Esophagus muscularis mucosa (tissue), 4 donors: ENCODE data around the gene MICB.
"Not testable (repeated sequence)": the region's sequence is repeated elsewhere in the genome, so short reads cannot be mapped to it uniquely, and the experiment has no call there.

ENCODE experiments used
- CTCF ChIP-seq, 3 experiments: fragments of 200-600 bp in 2 of 3; fragments of 450-650 bp in 1 of 3; sonication (generic) in 2 of 3; IDR thresholded peaks; one replicate each; pipeline ENCODE4 v1.5.1; 2017 to 2019; ENCODE audit warnings: antibody characterized with exemption in 3 of 3, mild to moderate bottlenecking in 2 of 3, moderate library complexity in 1 of 3
- EP300 ChIP-seq: sonication (generic); formaldehyde crosslinking; IDR thresholded peaks from one replicate; pipeline ENCODE4 v1.6.1; 2017; ENCODE audit warnings: antibody characterized with exemption
- POLR2A ChIP-seq: fragments of 450-650 bp; IDR thresholded peaks from one replicate; pipeline ENCODE4 v1.6.1; 2017; ENCODE audit warnings: antibody characterized with exemption, moderate library complexity, mild to moderate bottlenecking, low read depth
- POLR2AphosphoS5 ChIP-seq, 2 donors: sonication (generic); formaldehyde crosslinking; IDR thresholded peaks; one replicate each; pipeline ENCODE4 v1.6.1; 2017; ENCODE audit warnings: antibody characterized with exemption in 2 of 2

DNA sequence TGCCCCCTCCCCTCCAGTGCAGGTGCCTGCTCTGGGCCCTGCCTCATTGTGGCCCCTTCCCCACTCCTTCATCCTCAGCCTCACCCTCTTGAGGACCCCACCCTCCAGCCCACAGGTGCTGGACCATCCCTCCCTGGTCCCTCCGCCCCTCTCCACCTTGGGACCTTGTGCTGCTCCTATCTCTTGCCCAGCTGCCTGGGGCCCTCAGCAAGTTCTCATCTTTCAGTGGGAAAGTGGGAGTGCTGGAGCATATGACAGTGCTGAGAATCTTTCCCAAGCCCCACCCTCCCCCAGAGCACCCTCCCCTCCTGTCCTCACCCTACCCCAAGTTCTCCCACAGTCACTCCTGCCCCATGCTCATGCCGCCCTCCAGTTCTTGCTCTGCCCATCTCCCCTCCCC is 1.7 kb downstream of the MICB start:
- TF ChIP-seq CTCF (IDR thresholded peaks at IDR 0.05); POLR2A; EP300; POLR2AphosphoS5 (IDR thresholded peaks at IDR 0.05): not testable (repeated sequence)
